Neural cell (in vitro differentiated cells): Measurements from ENCODE around the gene ZSCAN5A.

Experiments
- CTCF ChIP-seq: fragments of 450-650 bp; IDR thresholded peaks from 2 replicates; pipeline ENCODE4 v1.5.1; 2014; ENCODE audit warnings: antibody characterized with exemption, mild to moderate bottlenecking, moderate library complexity; ENCODE audit not compliant: poor library complexity, severe bottlenecking
- EP300 ChIP-seq: fragments of 450-650 bp; conservative IDR thresholded peaks from 2 replicates; pipeline ENCODE4 v1.6.1; 2014; ENCODE audit warnings: antibody characterized with exemption, mild to moderate bottlenecking, moderate library complexity; ENCODE audit not compliant: poor library complexity, severe bottlenecking
- POLR2AphosphoS5 ChIP-seq: IDR thresholded peaks from 2 replicates; pipeline ENCODE4 v1.6.1; 2012
- RAD21 ChIP-seq: fragments of 450-650 bp; conservative IDR thresholded peaks from 2 replicates; pipeline ENCODE4 v1.6.1; 2014; ENCODE audit warnings: antibody characterized with exemption, mild to moderate bottlenecking, moderate library complexity
- SMC3 ChIP-seq: fragments of 450-650 bp; conservative IDR thresholded peaks from 2 replicates; pipeline ENCODE4 v1.6.1; 2014; ENCODE audit warnings: antibody characterized with exemption, mild to moderate bottlenecking, moderate library complexity; ENCODE audit not compliant: poor library complexity

DNA sequence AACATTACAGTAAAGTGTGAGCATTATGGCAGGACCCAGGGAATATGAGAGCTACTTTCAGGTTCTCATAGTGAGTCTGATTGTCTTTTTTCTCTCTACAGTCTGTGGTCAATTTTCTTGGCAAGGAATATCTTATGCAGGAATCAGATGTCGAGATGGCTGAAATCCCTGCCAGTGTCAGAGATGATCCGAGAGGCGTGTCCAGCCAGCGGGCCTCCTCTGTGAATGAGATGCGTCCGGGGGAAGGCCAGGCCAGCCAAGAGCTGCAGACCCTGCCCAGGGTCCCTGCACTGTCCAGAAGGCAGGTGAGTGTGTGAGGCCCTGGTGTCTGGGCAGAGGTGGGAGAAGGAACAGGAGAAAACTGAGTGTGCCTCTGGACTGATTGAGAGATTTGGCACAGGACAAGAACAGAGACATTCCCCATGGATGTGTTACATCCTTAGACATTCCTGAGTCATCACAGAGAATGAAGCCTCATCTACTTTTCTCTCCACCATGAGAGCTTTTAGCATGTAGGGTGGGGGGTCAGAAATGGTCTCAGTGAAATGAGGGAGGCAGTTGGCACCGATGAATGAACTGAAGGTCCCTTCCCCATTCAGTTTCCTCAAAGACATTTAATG is 69.4 kb downstream of the ZSCAN5A start:
- no peak for TF ChIP-seq CTCF
- no peak for TF ChIP-seq EP300
- no peak for TF ChIP-seq POLR2AphosphoS5
- no peak for TF ChIP-seq SMC3
- no peak for TF ChIP-seq RAD21
